GM19238 (cell line): ENCODE results near the gene TNFAIP8L2.

Experiments used
- DNase-seq: peaks from one replicate; pipeline ENCODE4 v3.0.0; 2011; ENCODE audit warnings: low spot score; ENCODE audit not compliant: insufficient read length

The TNFAIP8L2 gene

GRCh38 chr1:151156515-151156819, at the start of gene TNFAIP8L2:
TNFAIP8L2 (plus strand) TSS chr1:151156649; CDS start chr1:151158698, 2,049 bp downstream.
- peak; percentile 52 for DNase-seq

- DNase-seq: no peak
Measured at GRCh38 chr1:151106894-151107293, 49.6 kb upstream of the TNFAIP8L2 start.

GRCh38 chr1:151108331-151108730, 48.1 kb upstream of the TNFAIP8L2 start:
- no peak for DNase-seq

- DNase-seq: no peak
Measured at GRCh38 chr1:151113877-151114276, 42.6 kb upstream of the TNFAIP8L2 start.

GRCh38 chr1:151124763-151125403, 31.6 kb upstream of the TNFAIP8L2 start:
- DNase-seq: no peak

GRCh38 chr1:151128800-151129199, 27.6 kb upstream of the TNFAIP8L2 start:
- no peak for DNase-seq

- DNase-seq: peak; percentile 95
Measured at GRCh38 chr1:151130987-151131586, 25.4 kb upstream of the TNFAIP8L2 start.

- DNase-seq: no peak
Measured at GRCh38 chr1:151131701-151132334, 24.6 kb upstream of the TNFAIP8L2 start.

- DNase-seq: no peak
Measured at GRCh38 chr1:151132335-151133017, 24.0 kb upstream of the TNFAIP8L2 start.

GRCh38 chr1:151133018-151133806, 23.2 kb upstream of the TNFAIP8L2 start:
- no peak for DNase-seq

GRCh38 chr1:151134396-151134795, 22.1 kb upstream of the TNFAIP8L2 start:
- DNase-seq: no peak

GRCh38 chr1:151134991-151135390, 21.5 kb upstream of the TNFAIP8L2 start:
- DNase-seq: no peak

- DNase-seq: no peak
Measured at GRCh38 chr1:151135433-151136385, 20.7 kb upstream of the TNFAIP8L2 start.

GRCh38 chr1:151137789-151138188, 18.7 kb upstream of the TNFAIP8L2 start:
- DNase-seq: no peak

- no peak for DNase-seq
Measured at GRCh38 chr1:151142411-151143056, 13.9 kb upstream of the TNFAIP8L2 start.

- DNase-seq: no peak
Measured at GRCh38 chr1:151143057-151143435, 13.4 kb upstream of the TNFAIP8L2 start.

- no peak for DNase-seq
Measured at GRCh38 chr1:151143986-151144385, 12.5 kb upstream of the TNFAIP8L2 start.

GRCh38 chr1:151144474-151145303, 11.8 kb upstream of the TNFAIP8L2 start:
- no peak for DNase-seq
